SW480 (cell line): Measurements from ENCODE around the gene SEC31A.
"Not testable (repeated sequence)": the region's sequence is repeated elsewhere in the genome, so short reads cannot be mapped to it uniquely, and the experiment has no call there.

ENCODE experiments used
- DNase-seq: peaks from one replicate; pipeline ENCODE4 v3.0.0-alpha.2; 2016; ENCODE audit warnings: low spot score

Gene SEC31A

GRCh38 chr4:82892467-82892802, 1.5 kb upstream of the SEC31A start:
- DNase-seq: no peak

GRCh38 chr4:82891707-82892466, 934 bp upstream of the SEC31A start:
- peak; percentile 23 for DNase-seq

GRCh38 chr4:82890528-82890900, 439 bp downstream of the SEC31A start:
- DNase-seq: no peak

- no peak for DNase-seq
Measured at GRCh38 chr4:82889287-82889686, 1.7 kb downstream of the SEC31A start.

- DNase-seq: no peak
Measured at GRCh38 chr4:82886147-82886942, 4.6 kb downstream of the SEC31A start.

GRCh38 chr4:82885410-82885809, 5.5 kb downstream of the SEC31A start:
- no peak for DNase-seq

- DNase-seq: no peak
Measured at GRCh38 chr4:82868572-82868971, 22.4 kb downstream of the SEC31A start.

- DNase-seq: no peak
Measured at GRCh38 chr4:82866706-82867385, 24.1 kb downstream of the SEC31A start.

- DNase-seq: not testable (repeated sequence)
Measured at GRCh38 chr4:82866033-82866432, 24.9 kb downstream of the SEC31A start.

- no peak for DNase-seq
Measured at GRCh38 chr4:82865592-82865991, 25.4 kb downstream of the SEC31A start.

GRCh38 chr4:82864336-82864979, 26.5 kb downstream of the SEC31A start:
- DNase-seq: no peak

- no peak for DNase-seq
Measured at GRCh38 chr4:82861529-82861928, 29.4 kb downstream of the SEC31A start.

GRCh38 chr4:82860487-82860886, 30.5 kb downstream of the SEC31A start:
- not testable (repeated sequence) for DNase-seq

- DNase-seq: no peak
Measured at GRCh38 chr4:82852751-82853285, 38.1 kb downstream of the SEC31A start.

- DNase-seq: peak; percentile 8
Measured at GRCh38 chr4:82851885-82852750, 38.8 kb downstream of the SEC31A start.

- no peak for DNase-seq
Measured at GRCh38 chr4:82851318-82851717, 39.6 kb downstream of the SEC31A start.

GRCh38 chr4:82850684-82851083, 40.3 kb downstream of the SEC31A start:
- no peak for DNase-seq

GRCh38 chr4:82848706-82849105, 42.2 kb downstream of the SEC31A start:
- DNase-seq: no peak

GRCh38 chr4:82842593-82842992, 48.4 kb downstream of the SEC31A start:
- DNase-seq: no peak

GRCh38 chr4:82839624-82840023, 51.3 kb downstream of the SEC31A start:
- DNase-seq: no peak

- peak; percentile 42 for DNase-seq
Measured at GRCh38 chr4:82833696-82834313, 57.1 kb downstream of the SEC31A start.
